Measurements from ENCODE around the gene EZH1. TPM values are rescaled to one million over a fixed set of nuclear protein-coding genes. Genes with fewer than 3 reads are reported as not detected.
A peak's percentile ranks its signal among the peaks of the same experiment; 100 is the strongest.
"Not testable (repeated sequence)": the region's sequence is repeated elsewhere in the genome, so short reads cannot be mapped to it uniquely, and the experiment has no call there.

The EZH1 gene
- total and polyA plus RNA-seq, 3 donors from 2014 or later: 28.1 to 59.4 (median 53.7) TPM

GRCh38 chr17:42669705-42669976, 75.2 kb downstream of the EZH1 start:
- H3K9me3 ChIP-seq: no peaks in the 10 kb centered on the region
- no peaks in the 10 kb centered on the region for H3K36me3 ChIP-seq (ENCODE audit: low read depth, missing control alignments)
- peak overlapping the region in 1 of 2 donors; percentile 41 for H3K27ac ChIP-seq
- no peaks in the 10 kb centered on the region for H3K27me3 ChIP-seq
- TF ChIP-seq POLR2A (IDR thresholded peaks at IDR 0.05) (no peak), CTCF (IDR thresholded peaks at IDR 0.05) (no peak)
- intact Hi-C loops (cut with DNase I; ENCODE audit: low total_unique reads): no loop called here
- WGBS, 2 donors: 50 to 73% methylated on average over 1 to 8 of the region's 12 CpGs
- peaks cover 74% of the 10 kb centered on the region for H3K4me1 ChIP-seq
- no peak for DNase-seq
- H3K4me3 ChIP-seq: no peak overlapping the region

GRCh38 chr17:42667088-42667951, 77.5 kb downstream of the EZH1 start:
- Histone ChIP-seq H3K36me3 (ENCODE audit: low read depth, missing control alignments) (no peaks in the 10 kb centered on the region), H3K27ac (peak overlapping the region; percentile 47 to 74), H3K4me3 (no peak overlapping the region), H3K4me1 (peaks cover 51% of the 10 kb centered on the region), H3K27me3 (no peaks in the 10 kb centered on the region), H3K9me3 (no peaks in the 10 kb centered on the region)
- 34 to 39% methylated on average over 7 of the region's 7 CpGs for WGBS, 2 donors
- DNase-seq: no peak
- intact Hi-C loops (cut with DNase I; ENCODE audit: low total_unique reads): no loop called here
- TF ChIP-seq POLR2A (IDR thresholded peaks at IDR 0.05) (no peak), CTCF (IDR thresholded peaks at IDR 0.05) (no peak)

- DNase-seq; H3K4me3 ChIP-seq; H3K27me3 ChIP-seq; H3K36me3 ChIP-seq (ENCODE audit: low read depth, missing control alignments); H3K9me3 ChIP-seq; intact Hi-C loops (cut with DNase I; ENCODE audit: low total_unique reads): not testable (repeated sequence)
- Histone ChIP-seq H3K27ac (peak overlapping the region in 1 of 2 donors; percentile 74), H3K4me1 (peaks cover 42% of the 10 kb centered on the region)
- WGBS, 2 donors: 82 to 95% methylated on average over 6 to 12 of the region's 16 CpGs
Observed at GRCh38 chr17:42666126-42666525, 78.7 kb downstream of the EZH1 start.

DNA sequence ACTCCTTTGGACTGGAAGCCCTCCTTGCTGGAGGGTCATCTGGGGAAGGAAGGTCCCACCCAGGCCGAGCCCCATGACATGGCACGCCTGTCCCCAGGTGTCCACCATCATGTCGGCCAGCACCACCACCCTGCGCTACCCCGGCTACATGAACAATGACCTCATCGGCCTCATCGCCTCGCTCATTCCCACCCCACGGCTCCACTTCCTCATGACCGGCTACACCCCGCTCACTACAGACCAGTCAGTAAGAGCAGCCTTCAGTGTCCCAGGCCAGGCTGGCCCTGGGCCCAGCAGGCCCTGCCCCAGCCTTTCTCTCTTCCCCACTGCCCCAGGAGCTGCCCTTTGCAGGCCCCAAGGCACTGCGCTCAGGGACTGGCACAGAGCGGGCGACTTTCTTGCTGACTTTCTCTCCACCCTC, 79.2 kb downstream of the EZH1 start:
- intact Hi-C loops (cut with DNase I; ENCODE audit: low total_unique reads): no loop called here
- WGBS, 2 donors: 80 to 88% methylated on average over 14 of the region's 14 CpGs
- Histone ChIP-seq H3K27ac (no peak overlapping the region), H3K9me3 (no peaks in the 10 kb centered on the region), H3K4me3 (no peak overlapping the region), H3K36me3 (ENCODE audit: low read depth, missing control alignments) (no peaks in the 10 kb centered on the region), H3K27me3 (no peaks in the 10 kb centered on the region), H3K4me1 (peaks cover 41% of the 10 kb centered on the region)
- DNase-seq: no peak
- no peak for TF ChIP-seq POLR2A (IDR thresholded peaks at IDR 0.05)
- no peak for TF ChIP-seq CTCF (IDR thresholded peaks at IDR 0.05)

- intact Hi-C loops (cut with DNase I; ENCODE audit: low total_unique reads): no loop called here
- peaks cover 10% of the 10 kb centered on the region for H3K4me1 ChIP-seq
- H3K9me3 ChIP-seq: no peaks in the 10 kb centered on the region
- DNase-seq: no peak
- H3K27me3 ChIP-seq: no peaks in the 10 kb centered on the region
- peak overlapping the region in 1 of 2 donors; percentile 14 for H3K27ac ChIP-seq
- WGBS, 2 donors: 40 to 44% methylated on average over 7 of the region's 7 CpGs
- no peaks in the 10 kb centered on the region for H3K36me3 ChIP-seq (ENCODE audit: low read depth, missing control alignments)
- TF ChIP-seq CTCF (IDR thresholded peaks at IDR 0.05): no peak
- no peak for TF ChIP-seq POLR2A (IDR thresholded peaks at IDR 0.05)
- H3K4me3 ChIP-seq: no peak overlapping the region
Observed at GRCh38 chr17:42660692-42661345, 84.0 kb downstream of the EZH1 start.

GRCh38 chr17:42659932-42660274, 84.9 kb downstream of the EZH1 start:
- H3K9me3 ChIP-seq; H3K36me3 ChIP-seq (ENCODE audit: low read depth, missing control alignments); intact Hi-C loops (cut with DNase I; ENCODE audit: low total_unique reads); DNase-seq; H3K27me3 ChIP-seq; H3K4me1 ChIP-seq: not testable (repeated sequence)
- peak overlapping the region in 1 of 2 donors; percentile 78 for H3K27ac ChIP-seq
- WGBS, 2 donors: 37 to 63% methylated on average over 1 to 4 of the region's 14 CpGs
- peak overlapping the region in 1 of 2 donors; percentile 85 for H3K4me3 ChIP-seq

Measured in testis (tissue), 3 donors.